Endothelial cell of umbilical vein (primary cell): ENCODE measurements around the gene AFF1. TPM values are rescaled to one million over a fixed set of nuclear protein-coding genes. Genes with fewer than 3 reads are reported as not detected.

Experiments
- BruUV-seq: library from RNA; stranded (reverse); fragments of 400-500 nt; replicated peaks from 2 replicates; lab custom pipeline; 2021; lab: Mats Ljungman, UMichigan
- CTCF ChIA-PET: fragments of 300-600, 350-600 bp; sonication (Branson Sonifier 250); formaldehyde crosslinking; loops from one replicate; lab custom pipeline; 2021; ENCODE audit warnings: antibody characterized with exemption, inconsistent platforms; lab: Charles Lee
- POLR2A ChIA-PET: fragments of 300-600, 350-600 bp; sonication (Branson Sonifier 250); formaldehyde crosslinking; loops from one replicate; lab custom pipeline; 2021; ENCODE audit warnings: antibody characterized with exemption, inconsistent platforms; lab: Charles Lee
- DNase-seq: peaks from one replicate; pipeline ENCODE4 v3.0.0-alpha.2; 2011; ENCODE audit warnings: low read depth, low spot score
- FAIRE-seq: peaks from 2 replicates; lab custom pipeline; 2011; peaks lifted over from hg19 to GRCh38; lab: Jason Lieb, UNC
- H2AFZ ChIP-seq: 2 replicates; pipeline ENCODE4 v1.6.0; 2012; ENCODE audit warnings: low read depth, low read length, control low read depth, inconsistent platforms
- H3K27ac ChIP-seq: 2 replicates; pipeline ENCODE4 v1.5.1; 2011; ENCODE audit warnings: low read depth, mild to moderate bottlenecking, control low read depth, low read length, moderate library complexity; ENCODE audit not compliant: insufficient read depth
- H3K27me3 ChIP-seq, 2 experiments: 2 replicates each; pipeline versions ENCODE4 v1.6.0 to v1.6.1; 2011; ENCODE audit warnings: low read length in 2 of 2, mixed read lengths in 1 of 2; ENCODE audit not compliant: control insufficient read depth in 2 of 2, insufficient read depth in 2 of 2
- H3K36me3 ChIP-seq, 2 experiments: 2 replicates in 1 of 2; 3 replicates in 1 of 2; pipeline ENCODE4 v1.5.1; 2011; ENCODE audit warnings: low read length in 2 of 2, mild to moderate bottlenecking in 1 of 2, moderate library complexity in 1 of 2; ENCODE audit not compliant: control insufficient read depth in 2 of 2, insufficient read depth in 2 of 2; ENCODE audit errors: extremely low read depth in 1 of 2
- H3K4me1 ChIP-seq: 3 replicates; pipeline ENCODE4 v1.5.1; 2011; ENCODE audit warnings: mild to moderate bottlenecking, low read length; ENCODE audit not compliant: control insufficient read depth, insufficient read depth; ENCODE audit errors: extremely low read depth
- H3K4me2 ChIP-seq: 2 replicates; pipeline ENCODE4 v1.6.1; 2011; ENCODE audit warnings: low read length, control low read depth, mixed read lengths; ENCODE audit not compliant: insufficient read depth
- H3K4me3 ChIP-seq, 3 experiments: fragments of 200-600 bp in 1 of 3; sonication (generic), shearing (Covaris generic) in 1 of 3; replicated peaks in 1 of 3; 2 replicates each; pipeline ENCODE4 v1.5.1; 2011 to 2016; ENCODE audit warnings: control low read depth in 3 of 3, low read length in 3 of 3, mild to moderate bottlenecking in 2 of 3, inconsistent platforms in 1 of 3, low read depth in 1 of 3, moderate library complexity in 1 of 3; ENCODE audit not compliant: insufficient read depth in 1 of 3
- H3K79me2 ChIP-seq: 2 replicates; pipeline ENCODE4 v1.6.0; 2012; ENCODE audit warnings: low read length, inconsistent platforms; ENCODE audit not compliant: control insufficient read depth, insufficient read depth
- H3K9ac ChIP-seq: replicated peaks from 2 replicates; pipeline ENCODE3; 2011; ENCODE audit warnings: low read length, control low read depth; ENCODE audit not compliant: insufficient read depth; ENCODE audit errors: extremely low read depth
- H3K9me1 ChIP-seq: replicated peaks from 3 replicates; pipeline ENCODE4 v1.6.0; 2011; ENCODE audit warnings: mild to moderate bottlenecking, low read length; ENCODE audit not compliant: control insufficient read depth, insufficient read depth; ENCODE audit errors: extremely low read depth
- H3K9me3 ChIP-seq: replicated peaks from 2 replicates; pipeline ENCODE4 v1.5.1; 2012; ENCODE audit warnings: low read length, inconsistent platforms; ENCODE audit not compliant: control insufficient read depth, insufficient read depth
- H4K20me1 ChIP-seq: replicated peaks from 2 replicates; pipeline ENCODE3; 2011; ENCODE audit warnings: mild to moderate bottlenecking, low read length; ENCODE audit not compliant: control insufficient read depth, insufficient read depth; ENCODE audit errors: extremely low read depth
- CTCF ChIP-seq, 2 donors: IDR thresholded peaks; 1 replicate in 1 of 2; 2 replicates in 1 of 2; pipeline ENCODE4 v1.5.1; 2011; ENCODE audit warnings: low read length in 2 of 2, mild to moderate bottlenecking in 2 of 2, moderate library complexity in 2 of 2, control low read depth in 1 of 2, inconsistent platforms in 1 of 2, low read depth in 1 of 2; ENCODE audit not compliant: insufficient read depth in 1 of 2; ENCODE audit errors: extremely low read depth in 1 of 2
- EZH2 ChIP-seq: IDR thresholded peaks from 2 replicates; pipeline ENCODE4 v1.6.1; 2012; ENCODE audit warnings: borderline replicate concordance, low read depth, mild to moderate bottlenecking, moderate library complexity, low read length, inconsistent platforms; ENCODE audit not compliant: severe bottlenecking
- FOS ChIP-seq: IDR thresholded peaks from 2 replicates; pipeline ENCODE4 v1.6.1; 2011; ENCODE audit warnings: mild to moderate bottlenecking, low read length, moderate library complexity, borderline replicate concordance; ENCODE audit not compliant: insufficient read depth
- GATA2 ChIP-seq: IDR thresholded peaks from 2 replicates; pipeline ENCODE4 v1.7.0; 2011; ENCODE audit warnings: low read depth, mild to moderate bottlenecking, moderate library complexity, mixed read lengths, low read length; ENCODE audit not compliant: insufficient read length, insufficient read depth
- JUN ChIP-seq: IDR thresholded peaks from 2 replicates; pipeline ENCODE4 v1.6.1; 2011; ENCODE audit warnings: borderline replicate concordance, low read depth; ENCODE audit not compliant: insufficient read length, insufficient read depth
- MAX ChIP-seq: IDR thresholded peaks from 2 replicates; pipeline ENCODE4 v1.6.1; 2011; ENCODE audit not compliant: insufficient read depth, insufficient read length
- MYC ChIP-seq: IDR thresholded peaks from one replicate; pipeline ENCODE4 v1.6.1; 2011; ENCODE audit warnings: mild to moderate bottlenecking, low read depth, low read length
- POLR2A ChIP-seq: IDR thresholded peaks from 2 replicates; pipeline ENCODE4 v1.6.1; 2012; ENCODE audit warnings: low read depth, mild to moderate bottlenecking, control low read depth, low read length
- POLR2AphosphoS5 ChIP-seq: IDR thresholded peaks from 2 replicates; pipeline ENCODE4 v1.6.1; 2012; ENCODE audit warnings: low read depth, mild to moderate bottlenecking, control low read depth, low read length, moderate library complexity; ENCODE audit not compliant: insufficient read depth
- dilution Hi-C: fragments of 300-500 bp; cut with MboI; formaldehyde crosslinking; loops from one replicate; pipeline ENCODE4 v1.15.0; 2019; ENCODE audit warnings: low sequenced_read_pairs; ENCODE audit not compliant: extremely low pct_ligation_motif_present
- intact Hi-C: fragments of 100-400 bp; cut with micrococcal nuclease; formaldehyde crosslinking; loops from one replicate; pipeline ENCODE4 v1.10.0; 2022
- polyA plus RNA-seq, 4 experiments: library from polyadenylated mRNA; depleted of rRNA in 3 of 4; stranded (reverse) in 3 of 4; unstranded in 1 of 4; fragments of >200 nt; gene quantifications; 2 replicates each; pipeline versions ENCODE4 v1.2.1 to v1.2.3, GENCODE V29; 2011 to 2012; ENCODE audit warnings: missing spikeins in 1 of 4
- total RNA-seq: library from RNA; stranded (reverse); gene quantifications from 2 replicates; pipeline ENCODE4 v1.2.3, GENCODE V29; 2021

AFF1 gene
- total and polyA plus RNA-seq, 2 donors (not counting 3 experiments of a cell fraction or from before 2014, with no cell fraction given): 26.2 to 106 TPM

- H3K79me2 ChIP-seq: no peaks in the 10 kb centered on the region
- no TSS peak for BruUV-seq
- no peaks in the 10 kb centered on the region for H3K4me1 ChIP-seq
- no peak overlapping the region for H3K4me3 ChIP-seq
- H3K36me3 ChIP-seq: peaks cover 40 to 46% of the 10 kb centered on the region in 2 experiments
- ChIA-PET POLR2A (no interaction called here), CTCF (no interaction called here)
- H4K20me1 ChIP-seq: no peaks in the 10 kb centered on the region
- H3K4me2 ChIP-seq: no peak overlapping the region
- H2AFZ ChIP-seq: no peak overlapping the region
- H3K9me1 ChIP-seq: no peaks in the 10 kb centered on the region
- DNase-seq (no peak), FAIRE-seq (no peak)
- TF ChIP-seq JUN: no peak
- no peak for TF ChIP-seq CTCF (IDR thresholded peaks at IDR 0.05; ENCODE audit: extremely low read depth in 1 of 2, insufficient read depth in 1 of 2, low read depth in 1 of 2, low read length in 2 of 2)
- no peak for TF ChIP-seq EZH2
- no peak for TF ChIP-seq GATA2
- TF ChIP-seq POLR2AphosphoS5: no peak
- TF ChIP-seq MAX: no peak
- no peak for TF ChIP-seq FOS
- TF ChIP-seq POLR2A: no peak
- TF ChIP-seq MYC: no peak
- intact Hi-C loops (no loop called here), dilution Hi-C loops (no loop called here)
- no peak overlapping the region for H3K9ac ChIP-seq
- H3K9me3 ChIP-seq: no peaks in the 10 kb centered on the region
- H3K27ac ChIP-seq: no peak overlapping the region
- H3K27me3 ChIP-seq: no peaks in the 10 kb centered on the region
These were observed 197.2 kb downstream of the AFF1 start for GRCh38 chr4:87132035-87132434.
